H1 (cell line): ENCODE results near the gene NASP. TPM values are rescaled to one million over a fixed set of nuclear protein-coding genes. Genes with fewer than 3 reads are reported as not detected.

ENCODE experiments used
- CTCF ChIA-PET: fragments of 300-600 bp; sonication (Branson Sonifier 250); formaldehyde crosslinking; loops from one replicate; lab custom pipeline; 2021; ENCODE audit not compliant: partially characterized antibody; lab: Charles Lee
- POLR2A ChIA-PET: fragments of 300-600 bp; sonication (Branson Sonifier 250); formaldehyde crosslinking; loops from one replicate; lab custom pipeline; 2021; ENCODE audit warnings: inconsistent platforms; ENCODE audit not compliant: partially characterized antibody; lab: Charles Lee
- DNase-seq, 2 experiments: peaks; one replicate each; pipeline versions ENCODE4 v3.0.0 to v3.0.0-alpha.2; 2010 to 2022; ENCODE audit warnings: low spot score in 2 of 2, low read depth in 1 of 2, mixed read lengths in 1 of 2
- FAIRE-seq: peaks from 2 replicates; lab custom pipeline; 2011; peaks lifted over from hg19 to GRCh38; lab: Jason Lieb, UNC
- H2AFZ ChIP-seq: 2 replicates; pipeline ENCODE4 v1.8.1; 2012; ENCODE audit warnings: low read length, inconsistent platforms
- H2AK5ac ChIP-seq: 2 replicates; pipeline ENCODE4 v1.6.1; 2013; ENCODE audit warnings: low read depth, low read length
- H2BK120ac ChIP-seq: replicated peaks from 2 replicates; pipeline ENCODE3; 2013; ENCODE audit warnings: low read depth, low read length, inconsistent platforms
- H2BK12ac ChIP-seq: 2 replicates; pipeline ENCODE4 v1.6.1; 2013; ENCODE audit warnings: low read depth, low read length
- H2BK15ac ChIP-seq: 2 replicates; pipeline ENCODE4 v1.6.1; 2013; ENCODE audit warnings: low read length
- H2BK20ac ChIP-seq: 2 replicates; pipeline ENCODE4 v1.6.1; 2013; ENCODE audit warnings: low read length
- H2BK5ac ChIP-seq: 2 replicates; pipeline ENCODE4 v1.6.1; 2013; ENCODE audit warnings: low read depth, low read length
- H3K14ac ChIP-seq: 2 replicates; pipeline ENCODE4 v1.6.1; 2013; ENCODE audit warnings: inconsistent platforms; ENCODE audit not compliant: insufficient read length
- H3K18ac ChIP-seq: 2 replicates; pipeline ENCODE4 v1.6.1; 2013; ENCODE audit warnings: low read length; ENCODE audit errors: extremely low read depth
- H3K23ac ChIP-seq: 2 replicates; pipeline ENCODE4 v1.6.1; 2013; ENCODE audit warnings: inconsistent platforms; ENCODE audit not compliant: insufficient read length
- H3K23me2 ChIP-seq: 2 replicates; pipeline ENCODE4 v1.6.1; 2013; ENCODE audit warnings: low read depth, low read length
- H3K27ac ChIP-seq: 2 replicates; pipeline ENCODE4 v1.6.1; 2011; ENCODE audit warnings: low read depth, low read length, inconsistent platforms
- H3K27me3 ChIP-seq, 4 experiments: replicated peaks in 1 of 4; 1 replicate in 1 of 4; 2 replicates in 3 of 4; pipeline versions ENCODE4 v1.6.1 to v1.8.1; 2011 to 2013; ENCODE audit warnings: low read length in 3 of 4, mild to moderate bottlenecking in 3 of 4, inconsistent platforms in 2 of 4, mixed read lengths in 2 of 4, moderate library complexity in 1 of 4; ENCODE audit not compliant: control insufficient read depth in 3 of 4, insufficient read depth in 3 of 4; ENCODE audit errors: extremely low read depth in 1 of 4
- H3K36me3 ChIP-seq, 4 experiments: 2 replicates each; pipeline versions ENCODE4 v1.6.1 to v1.8.1; 2011 to 2013; ENCODE audit warnings: mild to moderate bottlenecking in 4 of 4, low read length in 3 of 4, moderate library complexity in 2 of 4, control low read depth in 1 of 4, inconsistent platforms in 1 of 4; ENCODE audit not compliant: insufficient read depth in 4 of 4, control insufficient read depth in 2 of 4
- H3K4ac ChIP-seq: replicated peaks from 2 replicates; pipeline ENCODE3; 2013; ENCODE audit warnings: low read length, low read depth, mixed read lengths, inconsistent platforms; ENCODE audit not compliant: insufficient read length
- H3K4me1 ChIP-seq, 4 experiments: replicated peaks in 1 of 4; 1 replicate in 1 of 4; 2 replicates in 3 of 4; pipeline versions ENCODE4 v1.6.1 to v1.8.1; 2011 to 2013; ENCODE audit warnings: low read length in 3 of 4, inconsistent platforms in 2 of 4, mixed read lengths in 1 of 4; ENCODE audit not compliant: insufficient read depth in 4 of 4, control insufficient read depth in 3 of 4
- H3K4me2 ChIP-seq, 2 experiments: 2 replicates each; pipeline versions ENCODE4 v1.6.1 to v1.8.1; 2011 to 2013; ENCODE audit warnings: low read depth in 2 of 2, low read length in 2 of 2, control low read depth in 1 of 2, inconsistent platforms in 1 of 2, mild to moderate bottlenecking in 1 of 2; ENCODE audit not compliant: insufficient read depth in 1 of 2
- H3K4me3 ChIP-seq, 4 experiments: fragments of 200-600, 300-600 bp in 1 of 4; sonication (generic), shearing (Covaris generic), sonication (Bioruptor Twin) in 1 of 4; 2 replicates each; pipeline versions ENCODE4 v1.5.1 to v1.8.1; 2011 to 2016; ENCODE audit warnings: low read length in 4 of 4, low read depth in 3 of 4, control low read depth in 2 of 4, inconsistent platforms in 2 of 4, mild to moderate bottlenecking in 2 of 4, mixed read lengths in 1 of 4, moderate library complexity in 1 of 4; ENCODE audit not compliant: insufficient read depth in 2 of 4; ENCODE audit errors: extremely low read depth in 1 of 4
- H3K56ac ChIP-seq: replicated peaks from 2 replicates; pipeline ENCODE3; 2013; ENCODE audit warnings: low read depth, mild to moderate bottlenecking, mixed read lengths, low read length, inconsistent platforms; ENCODE audit not compliant: insufficient read length
- H3K79me1 ChIP-seq: 2 replicates; pipeline ENCODE4 v1.6.1; 2013; ENCODE audit warnings: low read depth, low read length, control low read depth
- H3K79me2 ChIP-seq, 2 experiments: 2 replicates each; pipeline versions ENCODE4 v1.6.1 to v1.8.1; 2012 to 2013; ENCODE audit warnings: low read length in 2 of 2, mild to moderate bottlenecking in 2 of 2, inconsistent platforms in 1 of 2; ENCODE audit not compliant: insufficient read depth in 2 of 2, control insufficient read depth in 1 of 2
- H3K9ac ChIP-seq, 4 experiments: replicated peaks in 1 of 4; 1 replicate in 1 of 4; 2 replicates in 3 of 4; pipeline versions ENCODE4 v1.6.1 to v1.8.1; 2011 to 2013; ENCODE audit warnings: low read depth in 3 of 4, low read length in 3 of 4, control low read depth in 2 of 4, mild to moderate bottlenecking in 2 of 4, moderate library complexity in 2 of 4, inconsistent platforms in 1 of 4; ENCODE audit errors: extremely low read depth in 1 of 4
- H3K9me3 ChIP-seq, 2 experiments: 2 replicates each; pipeline versions ENCODE4 v1.6.1 to v1.8.1; 2012 to 2013; ENCODE audit warnings: mild to moderate bottlenecking in 2 of 2, moderate library complexity in 2 of 2, control low read depth in 1 of 2, inconsistent platforms in 1 of 2, low read depth in 1 of 2, low read length in 1 of 2, mixed read lengths in 1 of 2; ENCODE audit not compliant: insufficient read depth in 2 of 2
- H4K20me1 ChIP-seq, 2 experiments: replicated peaks in 1 of 2; 2 replicates each; pipeline versions ENCODE3 to v1.8.1; 2011 to 2013; ENCODE audit warnings: inconsistent platforms in 2 of 2, low read length in 2 of 2, mild to moderate bottlenecking in 1 of 2; ENCODE audit not compliant: insufficient read depth in 2 of 2, control insufficient read depth in 1 of 2
- H4K5ac ChIP-seq: 2 replicates; pipeline ENCODE4 v1.6.1; 2013; ENCODE audit warnings: low read length, low read depth, mixed read lengths, inconsistent platforms; ENCODE audit not compliant: insufficient read length
- H4K8ac ChIP-seq: 2 replicates; pipeline ENCODE4 v1.8.0; 2013; ENCODE audit warnings: mild to moderate bottlenecking, moderate library complexity, low read length, inconsistent platforms; ENCODE audit not compliant: insufficient read depth; ENCODE audit errors: extremely low read depth
- H4K91ac ChIP-seq: replicated peaks from 2 replicates; pipeline ENCODE3; 2013; ENCODE audit warnings: low read length, mixed read lengths, inconsistent platforms; ENCODE audit not compliant: insufficient read length
- EP300 ChIP-seq, 2 experiments: IDR thresholded peaks; 1 replicate in 1 of 2; 2 replicates in 1 of 2; pipeline ENCODE4 v1.6.1; 2011 to 2012; ENCODE audit warnings: low read depth in 2 of 2, low read length in 2 of 2, mild to moderate bottlenecking in 2 of 2, borderline replicate concordance in 1 of 2, inconsistent platforms in 1 of 2, moderate library complexity in 1 of 2
- JUN ChIP-seq: IDR thresholded peaks from 2 replicates; pipeline ENCODE4 v1.6.1; 2011; ENCODE audit warnings: low read depth, mild to moderate bottlenecking, improper control_type of control experiment, low read length
- KDM1A ChIP-seq: fragments of 200-600, 300-600 bp; sonication (generic); IDR thresholded peaks from 2 replicates; pipeline ENCODE4 v1.7.1; 2016; ENCODE audit warnings: mild to moderate bottlenecking, low read length, borderline replicate concordance
- POLR2AphosphoS5 ChIP-seq: IDR thresholded peaks from 2 replicates; pipeline ENCODE4 v1.6.1; 2011; ENCODE audit warnings: low read depth, low read length
- TAF7 ChIP-seq: optimal IDR thresholded peaks from 2 replicates; pipeline ENCODE3; 2011; ENCODE audit warnings: low read depth, mild to moderate bottlenecking, inconsistent platforms, low read length, moderate library complexity, borderline replicate concordance
- ZNF274 ChIP-seq: IDR thresholded peaks from 2 replicates; pipeline ENCODE4 v1.7.0; 2012; ENCODE audit warnings: low read length, borderline replicate concordance; ENCODE audit errors: extremely low read depth
- WGBS, 2 experiments: shearing (Covaris generic) in 1 of 2; methylation state at CpG; one replicate each; pipeline versions ENCODE4 v1.1.6 to v1.1.7; 2013 to 2015; ENCODE audit warnings: low lambda C conversion rate in 2 of 2, mixed read lengths in 2 of 2, inconsistent platforms in 1 of 2, low coverage in 1 of 2, missing lambda C conversion rate in 1 of 2; ENCODE audit not compliant: insufficient replicate concordance in 2 of 2, insufficient coverage in 1 of 2, insufficient read length in 1 of 2; ENCODE audit errors: extremely low coverage in 1 of 2, missing lambda C conversion rate in 1 of 2; 5-methylcytosine and 5-hydroxymethylcytosine counted together
- polyA plus RNA-seq, 7 experiments: library from polyadenylated mRNA; depleted of rRNA in 3 of 7; stranded (reverse) in 5 of 7; unstranded in 2 of 7; fragments of >200 nt in 5 of 7; fragments of 200-250 nt in 2 of 7; gene quantifications; 1 replicate in 5 of 7; 2 replicates in 1 of 7; 4 replicates in 1 of 7; pipeline versions ENCODE4 v1.2.1 to v1.2.3, GENCODE V29; 2011 to 2013; ENCODE audit warnings: missing spikeins in 2 of 7, mixed read lengths in 2 of 7
- total RNA-seq: library from RNA; stranded (reverse); fragmentation: NEBNext Ultra II Directional; extraction: Animal tissue kit (Norgen Biotek cat#: 25700); gene quantifications from 2 replicates; pipeline ENCODE4 v1.2.1, GENCODE V29; 2021

Gene NASP
- total and polyA plus RNA-seq, 2 of the 8 experiments (the other 6 are each of a cell fraction or from before 2014, with no cell fraction given): 263 to 647 TPM

- no peak overlapping the region for H4K91ac ChIP-seq
- H2BK20ac ChIP-seq: no peak overlapping the region
- POLR2A ChIA-PET: no interaction called here
- H3K79me2 ChIP-seq: no peaks in the 10 kb centered on the region; a peak in 1 of 4 replicates
- H3K4ac ChIP-seq: no peak overlapping the region
- H4K5ac ChIP-seq: no peak overlapping the region
- H2BK5ac ChIP-seq: no peak overlapping the region
- no peak overlapping the region for H4K8ac ChIP-seq
- no peak overlapping the region for H2BK120ac ChIP-seq
- no peak overlapping the region for H2AK5ac ChIP-seq
- no peaks in the 10 kb centered on the region for H3K4me1 ChIP-seq
- no peak for DNase-seq
- no peak overlapping the region for H3K4me3 ChIP-seq
- H3K56ac ChIP-seq: no peak overlapping the region
- no peak overlapping the region for H2BK15ac ChIP-seq
- H4K20me1 ChIP-seq: peaks cover 2 to 4% of the 10 kb centered on the region in 2 experiments
- CTCF ChIA-PET: interaction anchor here (0.6 kb wide), 1 partner anchor 114 kb away, joined by 3 read pairs; no protein-coding TSS in a partner anchor
- H3K14ac ChIP-seq: no peak overlapping the region
- TF ChIP-seq ZNF274: no peak
- TF ChIP-seq KDM1A: no peak
- no peak for TF ChIP-seq JUN
- no peak for TF ChIP-seq POLR2AphosphoS5
- TF ChIP-seq EP300 (IDR thresholded peaks at IDR 0.05; ENCODE audit: borderline replicate concordance in 1 of 2, low read depth in 2 of 2, low read length in 2 of 2): no peak
- TF ChIP-seq TAF7: no peak
- H3K36me3 ChIP-seq: peaks cover 37 to 84% (median 68%) of the 10 kb centered on the region in 4 experiments
- no peak overlapping the region for H2BK12ac ChIP-seq
- H2AFZ ChIP-seq: no peak overlapping the region
- WGBS, 2 experiments: 95% methylated on average over 1 of the region's 1 CpG; no CpG with 5 or more reads in 1 of the 2 experiments
- FAIRE-seq: no peak
- H3K79me1 ChIP-seq: no peaks in the 10 kb centered on the region
- H3K4me2 ChIP-seq: no peak overlapping the region
- H3K27me3 ChIP-seq: no peaks in the 10 kb centered on the region
- H3K18ac ChIP-seq: no peak overlapping the region
- no peak overlapping the region for H3K27ac ChIP-seq
- no peaks in the 10 kb centered on the region for H3K9me3 ChIP-seq
- H3K9ac ChIP-seq: no peak overlapping the region
- no peak overlapping the region for H3K23ac ChIP-seq
- no peaks in the 10 kb centered on the region for H3K23me2 ChIP-seq
These were observed 46.6 kb downstream of the NASP start for GRCh38 chr1:45630429-45630828.
